Fibroblast of lung (primary cell): ENCODE measurements around the gene C6orf132.

Experiments
- CTCF ChIP-seq, 2 donors: IDR thresholded peaks in 1 of 2; conservative IDR thresholded peaks in 1 of 2; 1 replicate in 1 of 2; 2 replicates in 1 of 2; pipeline ENCODE4 v1.5.1; 2011 to 2012; ENCODE audit warnings: low read length in 2 of 2, control low read depth in 1 of 2, inconsistent platforms in 1 of 2, low read depth in 1 of 2, mild to moderate bottlenecking in 1 of 2
- EZH2 ChIP-seq: IDR thresholded peaks from 2 replicates; pipeline ENCODE4 v1.5.1; 2012; ENCODE audit warnings: low read length, control low read depth, mild to moderate bottlenecking; ENCODE audit errors: missing control alignments

GRCh38 chr6:42133926-42134325 lies 8.5 kb downstream of the C6orf132 start:
- no peak for TF ChIP-seq CTCF (conservative IDR thresholded peaks at IDR 0.05 in 1 of 2, IDR thresholded peaks at IDR 0.05 in 1 of 2; ENCODE audit: low read depth in 1 of 2, low read length in 2 of 2)
- no peak for TF ChIP-seq EZH2
